GM12873 (cell line): Measurements from ENCODE around the gene P4HA1.

ENCODE experiments used
- CTCF ChIP-seq: IDR thresholded peaks from 2 replicates; pipeline ENCODE4 v1.5.1; 2012; ENCODE audit warnings: low read depth, mild to moderate bottlenecking, moderate library complexity, low read length, control low read depth; ENCODE audit not compliant: insufficient read depth; ENCODE audit errors: missing control alignments

Gene P4HA1

DNA sequence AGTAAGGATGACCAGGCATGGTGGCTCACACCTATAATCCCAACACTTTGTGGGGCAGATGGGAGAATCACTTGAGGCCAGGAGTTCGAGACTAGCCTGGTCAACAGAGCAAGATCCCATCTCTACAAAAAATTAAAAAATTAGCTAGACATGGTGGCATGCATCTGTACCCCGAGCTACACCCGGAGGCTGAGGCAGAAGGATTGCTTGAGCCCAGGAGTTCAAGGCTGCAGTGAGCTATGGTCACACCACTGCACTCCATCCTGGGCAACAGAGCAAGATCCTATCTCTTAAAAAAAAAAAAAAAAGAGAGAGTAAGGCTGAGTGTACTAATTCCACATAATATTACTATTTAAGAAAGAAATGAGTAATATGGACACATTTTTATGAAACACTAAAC is 3.8 kb downstream of the P4HA1 start:
- TF ChIP-seq CTCF = no peak

- no peak for TF ChIP-seq CTCF
These were observed 8.4 kb downstream of the P4HA1 start for GRCh38 chr10:73088304-73088703.

DNA sequence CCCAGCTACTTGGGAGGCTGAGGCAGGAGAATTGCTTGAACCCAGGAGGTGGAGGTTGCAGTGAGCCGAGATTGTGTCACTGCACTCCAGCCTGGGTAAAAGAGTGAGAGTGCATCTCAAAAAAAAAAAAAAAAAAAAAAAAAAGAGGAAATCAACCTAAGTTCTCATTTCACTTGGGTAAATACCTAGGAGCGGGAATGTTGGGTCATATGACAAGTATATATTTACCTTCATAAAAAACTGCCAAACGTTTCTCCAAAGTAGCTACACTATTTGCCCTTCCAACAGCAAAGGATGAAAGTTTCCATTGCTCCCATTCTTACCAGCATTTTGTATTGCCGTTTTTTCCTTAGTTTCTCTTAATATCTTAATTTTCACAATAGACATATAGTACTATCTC is 9.8 kb downstream of the P4HA1 start:
- no peak for TF ChIP-seq CTCF

- TF ChIP-seq CTCF = no peak
These were observed 12.5 kb downstream of the P4HA1 start for GRCh38 chr10:73084209-73084608.

DNA sequence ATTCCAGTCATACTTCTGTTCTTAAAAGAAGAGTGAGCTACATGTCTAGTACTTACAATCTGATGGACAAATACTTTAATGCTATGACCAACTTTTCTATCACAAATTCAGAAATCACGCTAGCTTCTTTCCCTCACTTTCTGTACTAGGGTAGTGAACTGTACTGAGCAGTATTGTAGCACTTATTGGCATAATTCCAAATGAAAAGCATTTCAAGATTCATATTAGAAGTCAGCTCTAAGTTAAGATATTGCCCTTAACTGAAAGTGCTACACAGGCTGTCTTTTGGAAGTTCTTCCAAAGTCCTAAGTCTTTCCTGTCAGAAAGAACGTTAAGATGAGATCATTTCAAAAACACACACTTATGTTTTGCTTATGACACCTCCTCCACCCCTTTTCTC is 13.4 kb downstream of the P4HA1 start:
- TF ChIP-seq CTCF = no peak

- no peak for TF ChIP-seq CTCF
These were observed 16.7 kb downstream of the P4HA1 start for GRCh38 chr10:73079779-73080541.

GRCh38 chr10:73076360-73077183 is 20.1 kb downstream of the P4HA1 start:
- TF ChIP-seq CTCF = no peak
